Esophagus squamous epithelium (tissue), 4 donors: ENCODE results near the gene GIMAP5.

Experiments
- CTCF ChIP-seq, 6 experiments: fragments of 450-650 bp in 4 of 6; fragments of 200-600 bp in 2 of 6; sonication (generic) in 2 of 6; IDR thresholded peaks; one replicate each; pipeline ENCODE4 v1.5.1; 2016 to 2019; ENCODE audit warnings: antibody characterized with exemption in 6 of 6, mild to moderate bottlenecking in 4 of 6, moderate library complexity in 4 of 6
- POLR2A ChIP-seq, 4 donors: fragments of 450-650 bp; IDR thresholded peaks; one replicate each; pipeline ENCODE4 v1.6.1; 2017; ENCODE audit warnings: antibody characterized with exemption in 4 of 4, mild to moderate bottlenecking in 4 of 4, moderate library complexity in 3 of 4

GRCh38 chr7:150754951-150755350 lies 17.7 kb downstream of the GIMAP5 start:
- TF ChIP-seq CTCF (IDR thresholded peaks at IDR 0.05) (no peak), POLR2A (IDR thresholded peaks at IDR 0.05) (no peak)
